ENCODE results near the gene NOTCH1. TPM values are rescaled to one million over a fixed set of nuclear protein-coding genes. Genes with fewer than 3 reads are reported as not detected.

Gene NOTCH1
- total and polyA plus RNA-seq, 2 donors (not counting 1 experiment from before 2014, with no cell fraction given), result 3.3 to 10.9 TPM

GRCh38 chr9:136522314-136523237 is 23.3 kb downstream of the NOTCH1 start:
- peaks cover 3% of the 10 kb centered on the region for H3K79me2 ChIP-seq (ENCODE audit: control insufficient read depth, insufficient read depth, low read length)
- H3K9ac ChIP-seq (ENCODE audit: insufficient read depth, low read length), result no peak overlapping the region
- H3K36me3 ChIP-seq (ENCODE audit: control insufficient read depth, insufficient read depth, low read length), result peaks cover 12% of the 10 kb centered on the region
- no peak overlapping the region for H3K27ac ChIP-seq (ENCODE audit: insufficient read depth, low read length)
- no peaks in the 10 kb centered on the region for H3K4me1 ChIP-seq (ENCODE audit: control insufficient read depth, extremely low read depth, insufficient read depth, low read length)
- no peak overlapping the region for H2AFZ ChIP-seq (ENCODE audit: low read length)
- H3K27me3 ChIP-seq (ENCODE audit: control insufficient read depth, insufficient read depth, low read length), result no peaks in the 10 kb centered on the region
- no peak overlapping the region for H3K4me2 ChIP-seq (ENCODE audit: extremely low read depth, insufficient read depth, low read length)
- TF ChIP-seq CTCF (conservative IDR thresholded peaks at IDR 0.05 in 1 of 2, IDR thresholded peaks at IDR 0.05 in 1 of 2; ENCODE audit: low read depth in 1 of 2, low read length in 2 of 2) (no peak), EZH2 (IDR thresholded peaks at IDR 0.05; ENCODE audit: low read length, missing control alignments) (no peak)
- DNase-seq (ENCODE audit: low read depth in 2 of 2), result no peak
- no peak overlapping the region for H3K4me3 ChIP-seq (replicated peaks in 1 of 4; ENCODE audit: control extremely low read depth in 1 of 4, insufficient read depth in 1 of 4, low read depth in 3 of 4, low read length in 4 of 4)
- no peaks in the 10 kb centered on the region for H3K9me3 ChIP-seq (ENCODE audit: control insufficient read depth, insufficient read depth, low read depth, low read length)
- H4K20me1 ChIP-seq (ENCODE audit: control insufficient read depth, extremely low read depth, insufficient read depth, low read length), result no peaks in the 10 kb centered on the region

GRCh38 chr9:136521537-136521936 is 24.3 kb downstream of the NOTCH1 start:
- Histone ChIP-seq H3K4me2 (ENCODE audit: extremely low read depth, insufficient read depth, low read length) (no peak overlapping the region), H2AFZ (ENCODE audit: low read length) (no peak overlapping the region), H3K9ac (ENCODE audit: insufficient read depth, low read length) (no peak overlapping the region), H3K36me3 (ENCODE audit: control insufficient read depth, insufficient read depth, low read length) (peaks cover 15% of the 10 kb centered on the region), H3K27me3 (ENCODE audit: control insufficient read depth, insufficient read depth, low read length) (no peaks in the 10 kb centered on the region), H4K20me1 (ENCODE audit: control insufficient read depth, extremely low read depth, insufficient read depth, low read length) (no peaks in the 10 kb centered on the region), H3K27ac (ENCODE audit: insufficient read depth, low read length) (no peak overlapping the region), H3K4me3 (replicated peaks in 1 of 4; ENCODE audit: control extremely low read depth in 1 of 4, insufficient read depth in 1 of 4, low read depth in 3 of 4, low read length in 4 of 4) (no peak overlapping the region), H3K79me2 (ENCODE audit: control insufficient read depth, insufficient read depth, low read length) (no peaks in the 10 kb centered on the region), H3K9me3 (ENCODE audit: control insufficient read depth, insufficient read depth, low read depth, low read length) (no peaks in the 10 kb centered on the region), H3K4me1 (ENCODE audit: control insufficient read depth, extremely low read depth, insufficient read depth, low read length) (no peaks in the 10 kb centered on the region)
- no peak for TF ChIP-seq EZH2 (IDR thresholded peaks at IDR 0.05; ENCODE audit: low read length, missing control alignments)
- no peak for TF ChIP-seq CTCF (conservative IDR thresholded peaks at IDR 0.05 in 1 of 2, IDR thresholded peaks at IDR 0.05 in 1 of 2; ENCODE audit: low read depth in 1 of 2, low read length in 2 of 2)
- DNase-seq (ENCODE audit: low read depth in 2 of 2), result no peak

- no peak for DNase-seq (ENCODE audit: low read depth in 2 of 2)
- H4K20me1 ChIP-seq (ENCODE audit: control insufficient read depth, extremely low read depth, insufficient read depth, low read length), result no peaks in the 10 kb centered on the region
- TF ChIP-seq EZH2 (IDR thresholded peaks at IDR 0.05; ENCODE audit: low read length, missing control alignments) (no peak), CTCF (conservative IDR thresholded peaks at IDR 0.05 in 1 of 2, IDR thresholded peaks at IDR 0.05 in 1 of 2; ENCODE audit: low read depth in 1 of 2, low read length in 2 of 2) (no peak)
- no peaks in the 10 kb centered on the region for H3K9me3 ChIP-seq (ENCODE audit: control insufficient read depth, insufficient read depth, low read depth, low read length)
- no peak overlapping the region for H3K4me3 ChIP-seq (replicated peaks in 1 of 4; ENCODE audit: control extremely low read depth in 1 of 4, insufficient read depth in 1 of 4, low read depth in 3 of 4, low read length in 4 of 4)
- H3K4me2 ChIP-seq (ENCODE audit: extremely low read depth, insufficient read depth, low read length), result no peak overlapping the region
- no peak overlapping the region for H3K9ac ChIP-seq (ENCODE audit: insufficient read depth, low read length)
- H3K27ac ChIP-seq (ENCODE audit: insufficient read depth, low read length), result no peak overlapping the region
- no peak overlapping the region for H2AFZ ChIP-seq (ENCODE audit: low read length)
- H3K4me1 ChIP-seq (ENCODE audit: control insufficient read depth, extremely low read depth, insufficient read depth, low read length), result no peaks in the 10 kb centered on the region
- no peaks in the 10 kb centered on the region for H3K79me2 ChIP-seq (ENCODE audit: control insufficient read depth, insufficient read depth, low read length)
- no peaks in the 10 kb centered on the region for H3K27me3 ChIP-seq (ENCODE audit: control insufficient read depth, insufficient read depth, low read length)
- H3K36me3 ChIP-seq (ENCODE audit: control insufficient read depth, insufficient read depth, low read length), result peaks cover 18% of the 10 kb centered on the region
Measured at GRCh38 chr9:136520053-136520540, 25.8 kb downstream of the NOTCH1 start.
